HCT116 (cell line): ENCODE data around the gene ALDH4A1. TPM values are rescaled to one million over a fixed set of nuclear protein-coding genes. Genes with fewer than 3 reads are reported as not detected.
A peak's percentile ranks its signal among the peaks of the same experiment; 100 is the strongest.

Experiments used
- ATAC-seq: fragments of 200-7000 bp; cut with Tn5 transposase; 2 replicates; pipeline ENCODE4 v1.9.1; 2020; ENCODE audit warnings: mild to moderate bottlenecking, moderate library complexity
- BruUV-seq: library from RNA; stranded (reverse); fragments of 400-500 nt; replicated peaks from 2 replicates; lab custom pipeline; 2021; lab: Mats Ljungman, UMichigan
- CTCF ChIA-PET: fragments of 300-600 bp; sonication (Branson Sonifier 250); formaldehyde crosslinking; loops from one replicate; lab custom pipeline; 2021; ENCODE audit warnings: antibody characterized with exemption; lab: Charles Lee
- POLR2A ChIA-PET: fragments of 300-600, 350-600 bp; sonication (Branson Sonifier 250); formaldehyde crosslinking; loops from one replicate; lab custom pipeline; 2021; ENCODE audit warnings: antibody characterized with exemption; lab: Charles Lee
- RAD21 ChIA-PET, 2 experiments: fragments of 300-600 bp; sonication (Branson Sonifier 250); formaldehyde crosslinking; loops; one replicate each; lab custom pipeline; 2023; ENCODE audit warnings: low total read pairs in 2 of 2; ENCODE audit not compliant: uncharacterized antibody in 2 of 2, unreplicated experiment in 2 of 2, low non-redundant PET in 1 of 2; lab: Charles Lee
- DNase-seq: peaks from one replicate; pipeline ENCODE4 v3.0.0-alpha.2; 2010; ENCODE audit warnings: low read depth, low spot score
- H2AFZ ChIP-seq: fragments of 200-600 bp; shearing (Covaris generic), sonication (generic); 2 replicates; pipeline ENCODE4 v1.6.1; 2017; ENCODE audit warnings: low read depth, mixed run types, mixed read lengths, antibody characterized with exemption, low read length; ENCODE audit not compliant: poor library complexity, severe bottlenecking
- H3K27ac ChIP-seq: 2 replicates; pipeline ENCODE4 v1.5.1; 2012; ENCODE audit warnings: low read depth, low read length
- H3K27me3 ChIP-seq: fragments of 200-600 bp; sonication (generic); 2 replicates; pipeline ENCODE4 v1.6.1; 2016; ENCODE audit warnings: mixed run types, low read length, mixed read lengths; ENCODE audit not compliant: insufficient read depth
- H3K36me3 ChIP-seq, 2 experiments: fragments of 200-500 bp in 1 of 2; fragments of 200-600 bp in 1 of 2; sonication (Bioruptor generic) in 1 of 2; sonication (generic) in 1 of 2; 2 replicates each; pipeline versions ENCODE4 v1.5.1 to v1.6.1; 2014 to 2016; ENCODE audit warnings: low read length in 2 of 2, inconsistent platforms in 1 of 2, mixed read lengths in 1 of 2, mixed run types in 1 of 2; ENCODE audit not compliant: insufficient read depth in 2 of 2, control insufficient read depth in 1 of 2
- H3K4me1 ChIP-seq, 2 experiments: fragments of 200-600 bp in 1 of 2; sonication (generic) in 1 of 2; 2 replicates each; pipeline versions ENCODE4 v1.5.1 to v1.6.1; 2012 to 2017; ENCODE audit warnings: low read length in 2 of 2, inconsistent platforms in 1 of 2, mild to moderate bottlenecking in 1 of 2, mixed read lengths in 1 of 2, mixed run types in 1 of 2, moderate library complexity in 1 of 2; ENCODE audit not compliant: insufficient read depth in 2 of 2, control insufficient read depth in 1 of 2
- H3K4me2 ChIP-seq: fragments of 200-600 bp; sonication (generic); 2 replicates; pipeline ENCODE4 v1.6.1; 2017; ENCODE audit warnings: mixed run types, low read length, mixed read lengths
- H3K4me3 ChIP-seq, 2 experiments: fragments of 200-600 bp in 1 of 2; sonication (generic) in 1 of 2; replicated peaks in 1 of 2; 2 replicates each; pipeline ENCODE4 v1.5.1; 2011 to 2016; ENCODE audit warnings: low read length in 2 of 2, control low read depth in 1 of 2, low read depth in 1 of 2, mild to moderate bottlenecking in 1 of 2, mixed read lengths in 1 of 2, mixed run types in 1 of 2
- H3K79me2 ChIP-seq: fragments of 200-600 bp; sonication (generic); 2 replicates; pipeline ENCODE4 v1.6.1; 2017; ENCODE audit warnings: mild to moderate bottlenecking, mixed run types, low read length, moderate library complexity, mixed read lengths; ENCODE audit not compliant: insufficient read depth
- H3K9ac ChIP-seq: fragments of 200-600 bp; sonication (generic); 2 replicates; pipeline ENCODE4 v1.6.1; 2016; ENCODE audit warnings: low read length, mixed read lengths
- H3K9me2 ChIP-seq: fragments of 200-600 bp; sonication (generic), shearing (Covaris generic); 2 replicates; pipeline ENCODE4 v1.6.1; 2017; ENCODE audit warnings: mixed run types, mild to moderate bottlenecking, moderate library complexity; ENCODE audit not compliant: insufficient read depth
- H3K9me3 ChIP-seq, 2 experiments: fragments of 200-500 bp in 1 of 2; fragments of 200-600 bp in 1 of 2; sonication (Bioruptor generic) in 1 of 2; sonication (generic) in 1 of 2; 2 replicates each; pipeline ENCODE4 v1.6.1; 2014 to 2017; ENCODE audit warnings: low read length in 2 of 2, mixed read lengths in 2 of 2, inconsistent platforms in 1 of 2, low read depth in 1 of 2, mild to moderate bottlenecking in 1 of 2, mixed run types in 1 of 2, moderate library complexity in 1 of 2; ENCODE audit not compliant: control insufficient read depth in 1 of 2, insufficient read depth in 1 of 2
- H4K20me1 ChIP-seq: fragments of 200-600 bp; sonication (generic), shearing (Covaris generic); 2 replicates; pipeline ENCODE4 v1.6.1; 2017; ENCODE audit warnings: mixed run types, mild to moderate bottlenecking, moderate library complexity; ENCODE audit not compliant: insufficient read depth
- MAX ChIP-seq: IDR thresholded peaks from 2 replicates; pipeline ENCODE4 v1.6.1; 2012
- REST ChIP-seq: IDR thresholded peaks from 2 replicates; pipeline ENCODE4 v1.6.1; 2012; ENCODE audit warnings: low read depth
- SIN3A ChIP-seq: IDR thresholded peaks from 2 replicates; pipeline ENCODE4 v1.6.1; 2012; ENCODE audit warnings: low read depth
- SP1 ChIP-seq: IDR thresholded peaks from 2 replicates; pipeline ENCODE4 v1.6.1; 2012; ENCODE audit warnings: low read depth
- SRF ChIP-seq: IDR thresholded peaks from 2 replicates; pipeline ENCODE4 v1.6.1; 2012; ENCODE audit warnings: low read depth
- intact Hi-C: fragments of 100-400 bp; cut with micrococcal nuclease; formaldehyde crosslinking; loops from 2 replicates; pipeline ENCODE4 v1.10.0; 2022
- total RNA-seq: library from RNA; stranded (reverse); gene quantifications from one replicate; pipeline ENCODE4 v1.2.1, GENCODE V29; 2021; ENCODE audit not compliant: unreplicated experiment

ALDH4A1 gene
- total RNA-seq, 1 experiment from 2014 or later: 12.6 TPM

- ChIA-PET POLR2A (no interaction called here), CTCF (interaction anchor here (1.9 kb wide), 1 partner anchor 304 kb away, joined by 8 read pairs; no protein-coding TSS in a partner anchor), RAD21 (no interaction called here)
- H3K4me2 ChIP-seq: peak overlapping the region; percentile 78
- no peaks in the 10 kb centered on the region for H3K36me3 ChIP-seq
- TF ChIP-seq SRF (no peak), MAX (no peak), SIN3A (no peak), SP1 (no peak), REST (no peak)
- peaks cover 12 to 18% of the 10 kb centered on the region in 2 experiments for H3K4me1 ChIP-seq
- H3K27ac ChIP-seq: no peak overlapping the region
- H4K20me1 ChIP-seq: no peaks in the 10 kb centered on the region
- BruUV-seq: TSS peak; percentile 39
- H3K9ac ChIP-seq: peak overlapping the region; percentile 75
- H3K79me2 ChIP-seq: no peaks in the 10 kb centered on the region
- intact Hi-C loops: loop anchor here (5.0 to 10.0 kb wide), 2 partner anchors 111 to 753 kb away; no protein-coding TSS in a partner anchor
- no peak for DNase-seq
- H3K4me3 ChIP-seq: peak overlapping the region; percentile 69 to 81
- H3K9me3 ChIP-seq: no peaks in the 10 kb centered on the region
- H3K27me3 ChIP-seq: no peaks in the 10 kb centered on the region
- no peaks in the 10 kb centered on the region for H3K9me2 ChIP-seq
- H2AFZ ChIP-seq: no peak overlapping the region
- no peak for ATAC-seq
Observed at GRCh38 chr1:18901147-18901951, 1.0 kb downstream of the ALDH4A1 start.
